Ovary (tissue), 9 donors: ENCODE results near the gene EFNA5. TPM values are rescaled to one million over a fixed set of nuclear protein-coding genes. Genes with fewer than 3 reads are reported as not detected.

ENCODE experiments used
- DNase-seq, 5 donors: peaks; one replicate each; pipeline ENCODE4 v3.0.0-alpha.2; 2019 to 2020
- H3K27ac ChIP-seq, 2 donors: fragments of 200-600 bp; one replicate each; pipeline versions ENCODE4 v1.5.1 to v1.8.0; 2019 to 2022
- H3K27me3 ChIP-seq: fragments of 200-600 bp; one replicate; pipeline ENCODE4 v1.8.0; 2022
- H3K36me3 ChIP-seq: fragments of 200-600 bp; sonication (generic); one replicate; pipeline ENCODE4 v1.5.1; 2019
- H3K4me1 ChIP-seq: one replicate; pipeline ENCODE4 v1.8.1; 2013; ENCODE audit warnings: mild to moderate bottlenecking, moderate library complexity; ENCODE audit not compliant: insufficient read depth
- H3K4me3 ChIP-seq: fragments of 200-600 bp; sonication (generic); one replicate; pipeline ENCODE4 v1.5.1; 2017
- H3K9me3 ChIP-seq, 2 donors: fragments of 200-600 bp in 1 of 2; sonication (generic) in 1 of 2; one replicate each; pipeline versions ENCODE4 v1.5.1 to v1.8.1; 2013 to 2019; ENCODE audit warnings: mild to moderate bottlenecking in 1 of 2, moderate library complexity in 1 of 2
- EP300 ChIP-seq: sonication (generic); formaldehyde crosslinking; IDR thresholded peaks from one replicate; pipeline ENCODE4 v1.6.1; 2017; ENCODE audit warnings: antibody characterized with exemption
- POLR2A ChIP-seq: fragments of 450-650 bp; IDR thresholded peaks from one replicate; pipeline ENCODE4 v1.6.1; 2017; ENCODE audit warnings: antibody characterized with exemption, mild to moderate bottlenecking, moderate library complexity
- WGBS, 3 donors: extraction: QIAGEN DNeasy Blood & Tissue Kit in 1 of 3; methylation state at CpG; one replicate each; pipeline versions ENCODE4 v1.1.5 to v1.1.7; 2013 to 2017; 5-methylcytosine and 5-hydroxymethylcytosine counted together
- intact Hi-C, 4 donors: fragments of 100-400 bp; cut with DNase I; formaldehyde crosslinking; loops; one replicate each; pipeline versions ENCODE4 v1.11.0 to v1.15.1; 2022 to 2023
- polyA plus RNA-seq, 2 donors: library from polyadenylated mRNA; stranded (reverse); fragments of 200-250 nt in 1 of 2; fragments of 350-450 nt in 1 of 2; fragmentation: Illumina TruSeq in 1 of 2; extraction: RNeasy Lipid Tissue Mini Kit (QIAGEN cat#74804) in 1 of 2; gene quantifications; one replicate each; pipeline ENCODE4 v1.2.3, GENCODE V29; 2013 to 2014
- total RNA-seq, 7 donors: library from RNA; depleted of rRNA in 2 of 7; stranded (reverse); fragments of >200 nt in 2 of 7; fragmentation: NEBNext Ultra II Directional in 3 of 7; extraction: Animal tissue kit (Norgen Biotek cat#: 25700) in 3 of 7; gene quantifications; one replicate each; pipeline versions ENCODE4 v1.1.0 to v1.2.4, GENCODE V29; 2016 to 2023
- TF ChIP-seq, protein P1 (sequence below), 3 donors: fragments of 450-650 bp in 2 of 3; fragments of 200-600 bp in 1 of 3; IDR thresholded peaks; one replicate each; pipeline versions ENCODE4 v1.5.1 to v1.8.0; 2016 to 2022; ENCODE audit warnings: antibody characterized with exemption in 3 of 3, mild to moderate bottlenecking in 1 of 3
- donor health status: DM: no; HTN: no; CAD: no; lungs with moderate emphysema.
- donor health status: DM: no; HTN: no; CAD: no.
- donor health status: Bipolar disorder and iron deficiency.
- donor health status: DM: yes; HTN: yes; CAD: no.
- donor health status: DM: no; HTN: no; CAD: no.
- donor health status: DM: yes; HTN: yes; CAD: no.

Gene EFNA5
- total and polyA plus RNA-seq, 9 donors: 1.5 to 20.6 (median 7.7) TPM

DNA sequence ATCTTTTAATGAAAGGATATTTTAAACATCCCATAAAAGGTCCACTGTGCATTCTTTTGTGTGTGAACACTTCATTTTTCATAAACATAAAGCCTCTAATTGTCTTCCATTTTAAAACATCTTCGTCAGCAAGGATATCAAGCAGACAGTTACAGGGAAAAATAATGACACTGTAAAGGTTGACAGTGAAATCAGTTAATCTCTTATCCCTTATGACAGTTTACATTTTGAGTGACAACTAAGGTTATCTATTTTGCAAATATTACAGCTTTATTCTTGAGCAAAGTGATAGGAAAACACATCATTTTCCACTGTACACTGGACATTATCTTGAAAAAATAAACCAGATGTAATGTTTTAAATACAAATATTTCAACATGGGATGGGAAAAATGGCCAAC is 28.7 kb upstream of the EFNA5 start:
- Histone ChIP-seq H3K4me3 (no peak overlapping the region), H3K9me3 (no peaks in the 10 kb centered on the region), H3K27ac (no peak overlapping the region), H3K36me3 (no peaks in the 10 kb centered on the region), H3K4me1 (no peaks in the 10 kb centered on the region), H3K27me3 (no peaks in the 10 kb centered on the region)
- TF ChIP-seq EP300 (no peak), POLR2A (no peak)
- TF ChIP-seq, protein P1, sequence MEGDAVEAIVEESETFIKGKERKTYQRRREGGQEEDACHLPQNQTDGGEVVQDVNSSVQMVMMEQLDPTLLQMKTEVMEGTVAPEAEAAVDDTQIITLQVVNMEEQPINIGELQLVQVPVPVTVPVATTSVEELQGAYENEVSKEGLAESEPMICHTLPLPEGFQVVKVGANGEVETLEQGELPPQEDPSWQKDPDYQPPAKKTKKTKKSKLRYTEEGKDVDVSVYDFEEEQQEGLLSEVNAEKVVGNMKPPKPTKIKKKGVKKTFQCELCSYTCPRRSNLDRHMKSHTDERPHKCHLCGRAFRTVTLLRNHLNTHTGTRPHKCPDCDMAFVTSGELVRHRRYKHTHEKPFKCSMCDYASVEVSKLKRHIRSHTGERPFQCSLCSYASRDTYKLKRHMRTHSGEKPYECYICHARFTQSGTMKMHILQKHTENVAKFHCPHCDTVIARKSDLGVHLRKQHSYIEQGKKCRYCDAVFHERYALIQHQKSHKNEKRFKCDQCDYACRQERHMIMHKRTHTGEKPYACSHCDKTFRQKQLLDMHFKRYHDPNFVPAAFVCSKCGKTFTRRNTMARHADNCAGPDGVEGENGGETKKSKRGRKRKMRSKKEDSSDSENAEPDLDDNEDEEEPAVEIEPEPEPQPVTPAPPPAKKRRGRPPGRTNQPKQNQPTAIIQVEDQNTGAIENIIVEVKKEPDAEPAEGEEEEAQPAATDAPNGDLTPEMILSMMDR (IDR thresholded peaks at IDR 0.05): no peak
- WGBS, 3 donors: 84 to 88% (median 88%) methylated on average over 1 of the region's 1 CpG
- intact Hi-C loops: no loop called here
- no peak for DNase-seq

DNA sequence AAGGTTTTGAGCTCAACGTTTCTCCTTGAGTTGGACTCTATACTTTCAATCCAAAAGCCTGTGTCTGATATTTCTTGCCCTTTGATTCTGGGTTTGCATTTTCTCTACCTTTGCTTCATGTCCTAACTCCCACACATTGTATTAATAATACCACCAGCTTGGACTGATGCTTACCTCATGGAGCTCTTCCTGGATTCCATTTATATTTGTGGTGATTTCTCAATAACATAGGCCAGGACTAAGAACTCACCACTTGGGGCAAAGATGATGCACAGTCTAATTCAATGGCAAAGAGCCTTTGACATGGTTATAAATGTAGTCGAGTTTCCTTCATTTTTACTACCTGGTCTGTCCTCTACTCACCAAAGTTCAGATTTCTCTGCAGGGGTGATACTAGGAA is 27.5 kb upstream of the EFNA5 start:
- intact Hi-C loops: no loop called here
- Histone ChIP-seq H3K27ac (no peak overlapping the region), H3K9me3 (no peaks in the 10 kb centered on the region), H3K36me3 (no peaks in the 10 kb centered on the region), H3K4me1 (no peaks in the 10 kb centered on the region), H3K4me3 (no peak overlapping the region), H3K27me3 (no peaks in the 10 kb centered on the region)
- TF ChIP-seq POLR2A (no peak), EP300 (no peak)
- TF ChIP-seq, protein P1 (IDR thresholded peaks at IDR 0.05): no peak
- no peak for DNase-seq
- 87 to 91% (median 88%) methylated on average over 2 of the region's 2 CpGs for WGBS, 3 donors

DNA sequence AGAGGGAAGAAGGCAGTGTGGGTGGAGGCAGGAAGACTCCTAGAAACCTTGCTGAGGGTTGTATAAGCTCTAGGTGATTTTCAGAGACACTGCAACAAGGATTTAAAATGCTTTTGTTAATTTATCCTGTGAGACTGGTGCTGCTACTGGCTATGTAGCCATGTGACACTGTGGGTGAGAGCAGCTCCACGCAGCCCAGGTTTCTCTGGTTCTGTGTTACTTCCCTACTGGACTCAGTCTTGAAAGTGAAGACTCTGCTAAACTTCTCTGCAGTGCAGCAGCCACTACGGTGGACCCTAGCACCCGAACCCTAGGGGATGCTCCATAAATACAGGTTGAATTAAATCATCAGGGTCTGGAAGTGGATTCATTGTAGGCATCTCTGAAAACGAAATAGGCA is 25.8 kb upstream of the EFNA5 start:
- intact Hi-C loops: no loop called here
- H3K36me3 ChIP-seq: no peaks in the 10 kb centered on the region
- no peaks in the 10 kb centered on the region for H3K27me3 ChIP-seq
- 77 to 80% (median 80%) methylated on average over 4 of the region's 4 CpGs for WGBS, 3 donors
- no peaks in the 10 kb centered on the region for H3K4me1 ChIP-seq
- no peak overlapping the region for H3K4me3 ChIP-seq
- no peaks in the 10 kb centered on the region for H3K9me3 ChIP-seq
- DNase-seq: no peak
- no peak overlapping the region for H3K27ac ChIP-seq
- TF ChIP-seq EP300: no peak
- TF ChIP-seq, protein P1 (IDR thresholded peaks at IDR 0.05): no peak
- no peak for TF ChIP-seq POLR2A

DNA sequence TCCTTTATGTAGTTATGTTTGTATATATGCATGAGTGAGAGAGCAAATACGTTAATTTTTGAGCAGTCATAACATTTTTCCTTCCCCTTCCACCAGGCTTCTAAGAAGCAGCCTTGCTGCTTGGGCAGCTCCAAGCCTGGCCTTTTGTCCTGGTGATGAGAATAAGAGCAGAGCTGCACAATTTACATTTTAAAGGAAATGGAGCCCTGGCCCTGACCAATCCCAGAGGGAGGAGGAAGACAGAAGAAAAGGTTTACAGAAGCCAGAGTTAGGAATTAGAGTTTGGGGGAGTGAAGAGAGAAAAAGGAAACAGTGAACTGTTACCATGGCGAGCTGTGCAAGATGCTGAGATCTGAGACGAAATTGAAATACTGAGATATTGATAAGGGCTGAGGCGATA is 25.3 kb upstream of the EFNA5 start:
- 29 to 38% (median 37%) methylated on average over 4 of the region's 4 CpGs for WGBS, 3 donors
- no peak overlapping the region for H3K27ac ChIP-seq
- TF ChIP-seq POLR2A (no peak), EP300 (no peak)
- TF ChIP-seq, protein P1 (IDR thresholded peaks at IDR 0.05): no peak
- H3K4me3 ChIP-seq: no peak overlapping the region
- no peak for DNase-seq
- H3K27me3 ChIP-seq: no peaks in the 10 kb centered on the region
- no peaks in the 10 kb centered on the region for H3K4me1 ChIP-seq
- no peaks in the 10 kb centered on the region for H3K9me3 ChIP-seq
- H3K36me3 ChIP-seq: no peaks in the 10 kb centered on the region
- intact Hi-C loops: no loop called here

DNA sequence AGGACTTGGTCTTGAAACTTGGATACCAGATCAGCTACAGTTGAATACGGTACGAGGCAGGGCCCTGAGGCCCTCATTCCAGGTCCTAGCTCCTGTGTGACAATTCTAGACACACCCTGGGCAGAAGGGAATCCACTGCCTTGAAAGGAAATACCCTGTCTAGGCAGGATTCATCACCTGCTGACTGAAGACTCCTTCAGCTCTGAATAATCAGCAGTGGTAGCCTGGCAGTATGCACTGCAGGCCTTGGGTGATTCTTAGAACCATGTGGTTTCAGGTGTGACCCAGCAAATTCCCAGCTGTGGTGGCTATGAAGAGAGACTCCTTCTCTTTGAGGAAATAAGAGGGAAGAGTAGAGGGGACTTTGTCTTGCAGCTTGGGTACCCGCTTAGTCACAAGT is 17.2 kb upstream of the EFNA5 start:
- intact Hi-C loops: no loop called here

More for the DNA sequence above, 17.2 kb upstream of the EFNA5 start:
- WGBS, 3 donors: 93 to 95% (median 94%) methylated on average over 3 of the region's 3 CpGs
- Histone ChIP-seq H3K9me3 (no peaks in the 10 kb centered on the region), H3K4me1 (no peaks in the 10 kb centered on the region), H3K36me3 (no peaks in the 10 kb centered on the region), H3K27me3 (no peaks in the 10 kb centered on the region), H3K27ac (no peak overlapping the region), H3K4me3 (no peak overlapping the region)
- no peak for DNase-seq
- TF ChIP-seq POLR2A (no peak), EP300 (no peak)
- TF ChIP-seq, protein P1 (IDR thresholded peaks at IDR 0.05): no peak
